Stimulated activated CD4-positive, alpha-beta T cell treated with anti-CD3 and anti-CD28 coated beads, Interleukin-1b, Interleukin-23, amount 100 ng/mL, for 1 hour (primary cell): ENCODE data around the gene RNF208.
"Not testable (repeated sequence)": the region's sequence is repeated elsewhere in the genome, so short reads cannot be mapped to it uniquely, and the experiment has no call there.

Experiments
- DNase-seq, 2 donors: peaks; one replicate each; pipeline ENCODE4 v3.0.0-alpha.2; 2020; ENCODE audit warnings: low read depth in 2 of 2

The RNF208 gene

GRCh38 chr9:137253717-137254623 is 31.9 kb upstream of the RNF208 start:
- DNase-seq, result no peak

GRCh38 chr9:137252555-137253506 is 30.8 kb upstream of the RNF208 start:
- no peak for DNase-seq

- DNase-seq, result no peak
Observed at GRCh38 chr9:137251490-137252268, 29.6 kb upstream of the RNF208 start.

- no peak for DNase-seq
Observed at GRCh38 chr9:137251194-137251461, 29.1 kb upstream of the RNF208 start, which contains the start of gene STPG3. Gene STPG3, plus strand, starts transcription at chr9:137251286. Its CDS starts 1 bp downstream, at chr9:137251287.

GRCh38 chr9:137250329-137251193 is 28.5 kb upstream of the RNF208 start:
- no peak for DNase-seq

- DNase-seq, result no peak
Observed at GRCh38 chr9:137247916-137248175, 25.8 kb upstream of the RNF208 start.

- DNase-seq, result no peak
Observed at GRCh38 chr9:137247135-137247915, 25.3 kb upstream of the RNF208 start.

- no peak for DNase-seq
Observed at GRCh38 chr9:137245450-137246421, 23.7 kb upstream of the RNF208 start.

- DNase-seq, result no peak
Observed at GRCh38 chr9:137244486-137245449, 22.7 kb upstream of the RNF208 start.

- no peak for DNase-seq
Observed at GRCh38 chr9:137243626-137244485, 21.8 kb upstream of the RNF208 start.

- DNase-seq, result not testable (repeated sequence)
Observed at GRCh38 chr9:137243266-137243625, 21.2 kb upstream of the RNF208 start.

- no peak for DNase-seq
Observed at GRCh38 chr9:137242269-137243203, 20.5 kb upstream of the RNF208 start.

GRCh38 chr9:137241490-137242268 is 19.6 kb upstream of the RNF208 start:
- peak; percentile 50 to 60 for DNase-seq

GRCh38 chr9:137240841-137241489 is 18.9 kb upstream of the RNF208 start, which contains the start of gene TUBB4B:
Gene TUBB4B, plus strand, starts transcription at chr9:137241287. Its CDS starts 74 bp downstream, at chr9:137241361.
- DNase-seq, result peak; percentile 88 to 97
